Mucosa of stomach (tissue), 1 donor: ENCODE data around the gene COL6A1.

Source experiments
- H3K27me3 ChIP-seq: one replicate; pipeline ENCODE4 v1.7.0; 2013; ENCODE audit warnings: mild to moderate bottlenecking, low read length; ENCODE audit not compliant: control insufficient read depth, insufficient read depth
- H3K36me3 ChIP-seq: one replicate; pipeline ENCODE4 v1.7.0; 2013; ENCODE audit warnings: low read length; ENCODE audit not compliant: control insufficient read depth, insufficient read depth
- H3K4me1 ChIP-seq: one replicate; pipeline ENCODE4 v1.7.0; 2013; ENCODE audit warnings: mild to moderate bottlenecking, low read length; ENCODE audit not compliant: control insufficient read depth, insufficient read depth
- H3K4me3 ChIP-seq: one replicate; pipeline ENCODE4 v1.7.0; 2013; ENCODE audit warnings: low read length
- H3K9ac ChIP-seq: one replicate; pipeline ENCODE4 v1.7.0; 2013; ENCODE audit warnings: mild to moderate bottlenecking, low read length, moderate library complexity
- H3K9me3 ChIP-seq: one replicate; pipeline ENCODE4 v1.7.0; 2013; ENCODE audit warnings: mild to moderate bottlenecking, low read length, moderate library complexity; ENCODE audit not compliant: control insufficient read depth
- donor health status: Pancreatic carcinoma.

Gene COL6A1

GRCh38 chr21:45982758-45983648 is 1.4 kb downstream of the COL6A1 start:
- Histone ChIP-seq H3K9me3 (no peaks in the 10 kb centered on the region), H3K4me3 (no peak overlapping the region), H3K27me3 (peaks cover 27% of the 10 kb centered on the region), H3K36me3 (no peaks in the 10 kb centered on the region), H3K9ac (peak overlapping the region; percentile 29), H3K4me1 (peaks cover 16% of the 10 kb centered on the region)

- Histone ChIP-seq H3K4me1 (peaks cover 16% of the 10 kb centered on the region), H3K9me3 (no peaks in the 10 kb centered on the region), H3K4me3 (no peak overlapping the region), H3K36me3 (no peaks in the 10 kb centered on the region), H3K27me3 (peaks cover 27% of the 10 kb centered on the region), H3K9ac (no peak overlapping the region)
Observed at GRCh38 chr21:45983649-45983965, 2.0 kb downstream of the COL6A1 start.

- Histone ChIP-seq H3K4me1 (peaks cover 16% of the 10 kb centered on the region), H3K9me3 (no peaks in the 10 kb centered on the region), H3K27me3 (peaks cover 27% of the 10 kb centered on the region), H3K36me3 (no peaks in the 10 kb centered on the region), H3K4me3 (no peak overlapping the region), H3K9ac (no peak overlapping the region)
Observed at GRCh38 chr21:45983981-45984551, 2.5 kb downstream of the COL6A1 start.

GRCh38 chr21:45984584-45985095 is 3.1 kb downstream of the COL6A1 start:
- peaks cover 16% of the 10 kb centered on the region for H3K4me1 ChIP-seq
- no peaks in the 10 kb centered on the region for H3K9me3 ChIP-seq
- peak overlapping the region; percentile 43 for H3K9ac ChIP-seq
- no peak overlapping the region for H3K4me3 ChIP-seq
- H3K27me3 ChIP-seq: peaks cover 22% of the 10 kb centered on the region
- H3K36me3 ChIP-seq: no peaks in the 10 kb centered on the region

GRCh38 chr21:45985471-45986315 is 4.1 kb downstream of the COL6A1 start:
- H3K9ac ChIP-seq: no peak overlapping the region
- no peaks in the 10 kb centered on the region for H3K9me3 ChIP-seq
- peaks cover 13% of the 10 kb centered on the region for H3K4me1 ChIP-seq
- H3K4me3 ChIP-seq: no peak overlapping the region
- no peaks in the 10 kb centered on the region for H3K36me3 ChIP-seq
- peaks cover 17% of the 10 kb centered on the region for H3K27me3 ChIP-seq

- peaks cover 7% of the 10 kb centered on the region for H3K4me1 ChIP-seq
- peaks cover 14% of the 10 kb centered on the region for H3K27me3 ChIP-seq
- no peak overlapping the region for H3K9ac ChIP-seq
- no peaks in the 10 kb centered on the region for H3K9me3 ChIP-seq
- no peaks in the 10 kb centered on the region for H3K36me3 ChIP-seq
- H3K4me3 ChIP-seq: no peak overlapping the region
Observed at GRCh38 chr21:45986316-45987051, 4.9 kb downstream of the COL6A1 start.

GRCh38 chr21:45987121-45987711 is 5.6 kb downstream of the COL6A1 start:
- H3K36me3 ChIP-seq: no peaks in the 10 kb centered on the region
- peaks cover 9% of the 10 kb centered on the region for H3K27me3 ChIP-seq
- no peak overlapping the region for H3K4me3 ChIP-seq
- H3K4me1 ChIP-seq: peaks cover 2% of the 10 kb centered on the region
- no peaks in the 10 kb centered on the region for H3K9me3 ChIP-seq
- no peak overlapping the region for H3K9ac ChIP-seq

GRCh38 chr21:45988366-45989347 is 7.1 kb downstream of the COL6A1 start:
- H3K36me3 ChIP-seq: no peaks in the 10 kb centered on the region
- H3K9ac ChIP-seq: no peak overlapping the region

GRCh38 chr21:45989355-45990048 is 7.9 kb downstream of the COL6A1 start:
- Histone ChIP-seq H3K4me3 (no peak overlapping the region), H3K9me3 (no peaks in the 10 kb centered on the region), H3K4me1 (no peaks in the 10 kb centered on the region), H3K9ac (no peak overlapping the region), H3K36me3 (no peaks in the 10 kb centered on the region), H3K27me3 (no peaks in the 10 kb centered on the region)

More at GRCh38 chr21:45988366-45989347, 7.1 kb downstream of the COL6A1 start:
- no peaks in the 10 kb centered on the region for H3K4me1 ChIP-seq
- H3K27me3 ChIP-seq: no peaks in the 10 kb centered on the region
- no peaks in the 10 kb centered on the region for H3K9me3 ChIP-seq
- H3K4me3 ChIP-seq: no peak overlapping the region

- H3K4me1 ChIP-seq: no peaks in the 10 kb centered on the region
- no peaks in the 10 kb centered on the region for H3K9me3 ChIP-seq
- no peaks in the 10 kb centered on the region for H3K36me3 ChIP-seq
- no peaks in the 10 kb centered on the region for H3K27me3 ChIP-seq
- H3K9ac ChIP-seq: no peak overlapping the region
- no peak overlapping the region for H3K4me3 ChIP-seq
Observed at GRCh38 chr21:45990049-45990711, 8.6 kb downstream of the COL6A1 start.
